A549 (cell line): ENCODE measurements around the gene ETV3L. TPM values are rescaled to one million over a fixed set of nuclear protein-coding genes. Genes with fewer than 3 reads are reported as not detected.

Experiments used
- ATAC-seq, 2 experiments: fragments of 200-7000 bp in 1 of 2; fragments of >200 bp in 1 of 2; cut with Nextera tagmentation in 1 of 2; cut with Tn5 transposase in 1 of 2; 3 replicates each; pipeline versions ENCODE4 v1.8.0 to v1.9.1; 2018 to 2020; ENCODE audit warnings: mild to moderate bottlenecking in 1 of 2, moderate library complexity in 1 of 2
- CTCF ChIA-PET: fragments of 300-600 bp; sonication (Branson Sonifier 250); formaldehyde crosslinking; extraction: SDS; loops from one replicate; lab custom pipeline; 2021; ENCODE audit warnings: antibody characterized with exemption, inconsistent platforms; lab: Yijun Ruan, JAX
- POLR2A ChIA-PET: fragments of 350-600 bp; formaldehyde crosslinking; extraction: SDS; loops from one replicate; lab custom pipeline; 2021; ENCODE audit warnings: antibody characterized with exemption, inconsistent platforms; lab: Yijun Ruan, JAX
- DNase-seq, 2 experiments: peaks; one replicate each; pipeline versions ENCODE4 v3.0.0 to v3.0.0-alpha.2; 2011 to 2016; ENCODE audit warnings: low read depth in 1 of 2, low spot score in 1 of 2
- FAIRE-seq: peaks from 2 replicates; lab custom pipeline; 2011; peaks lifted over from hg19 to GRCh38; lab: Jason Lieb, UNC
- H3K27ac ChIP-seq, 2 experiments: fragments of >200 bp; sonication (Bioruptor Twin); formaldehyde crosslinking; 3 replicates each; pipeline ENCODE4 v1.5.1; 2016 to 2017
- H3K4me1 ChIP-seq: fragments of >200 bp; sonication (Bioruptor Twin); formaldehyde crosslinking; 3 replicates; pipeline ENCODE4 v1.6.1; 2016
- H3K4me2 ChIP-seq: fragments of >200 bp; sonication (Bioruptor Twin); formaldehyde crosslinking; 3 replicates; pipeline ENCODE4 v1.6.1; 2016
- H3K4me3 ChIP-seq: fragments of >200 bp; sonication (Bioruptor Twin); formaldehyde crosslinking; 3 replicates; pipeline ENCODE4 v1.5.1; 2016
- H3K9me3 ChIP-seq: fragments of >200 bp; sonication (Bioruptor Twin); formaldehyde crosslinking; 3 replicates; pipeline ENCODE4 v1.6.1; 2016
- ATOH8 ChIP-seq: fragments of 250-450 bp; sonication (Bioruptor Pico); IDR thresholded peaks from 2 replicates; pipeline ENCODE4 v1.5.0; 2020; ENCODE audit warnings: low read depth, mild to moderate bottlenecking, moderate library complexity
- CBX8 ChIP-seq: fragments of 200-600 bp; sonication (generic); IDR thresholded peaks from 2 replicates; pipeline ENCODE4 v1.6.1; 2016
- CHD2 ChIP-seq: fragments of 150-350 bp; IDR thresholded peaks from 2 replicates; pipeline ENCODE4 v1.6.1; 2014; ENCODE audit warnings: low read length; ENCODE audit not compliant: partially characterized antibody
- CTCF ChIP-seq: fragments of >200 bp; sonication (Bioruptor Twin); formaldehyde crosslinking; IDR thresholded peaks from 3 replicates; pipeline ENCODE4 v1.5.1; 2016
- EHMT2 ChIP-seq: fragments of 200-600 bp; sonication (generic); IDR thresholded peaks from 2 replicates; pipeline ENCODE4 v1.6.1; 2016; ENCODE audit warnings: antibody characterized with exemption, low read depth, mild to moderate bottlenecking, moderate library complexity
- ESRRA ChIP-seq: fragments of 150-350 bp; IDR thresholded peaks from 2 replicates; pipeline ENCODE4 v1.6.1; 2014; ENCODE audit warnings: mild to moderate bottlenecking, low read length, borderline replicate concordance
- FOSL2 ChIP-seq, 2 experiments: fragments of 450-650 bp in 1 of 2; fragments of >200 bp in 1 of 2; sonication (Bioruptor Twin) in 1 of 2; formaldehyde crosslinking; IDR thresholded peaks; 2 replicates each; pipeline versions ENCODE4 v1.5.0 to v1.6.1; 2016 to 2020; ENCODE audit warnings: mild to moderate bottlenecking in 1 of 2, moderate library complexity in 1 of 2
- HMGXB4 ChIP-seq: fragments of 250-450 bp; sonication (Bioruptor Pico); IDR thresholded peaks from 2 replicates; pipeline ENCODE4 v1.5.0; 2021; ENCODE audit warnings: mild to moderate bottlenecking, moderate library complexity, borderline replicate concordance
- MYC ChIP-seq: IDR thresholded peaks from 2 replicates; pipeline ENCODE4 v1.6.1; 2012; ENCODE audit warnings: mild to moderate bottlenecking, inconsistent platforms, low read length, improper control_type of control experiment, borderline replicate concordance
- NFE2L2 ChIP-seq: fragments of 150-350 bp; conservative IDR thresholded peaks from 2 replicates; pipeline ENCODE4 v1.6.1; 2014; ENCODE audit warnings: low read length
- NPAS2 ChIP-seq: fragments of 250-450 bp; sonication (Bioruptor Pico); IDR thresholded peaks from 2 replicates; pipeline ENCODE4 v1.8.0; 2022; ENCODE audit warnings: mild to moderate bottlenecking, moderate library complexity, borderline replicate concordance
- NR3C1 ChIP-seq: fragments of >200 bp; sonication (Bioruptor Twin); formaldehyde crosslinking; IDR thresholded peaks from 3 replicates; pipeline ENCODE4 v1.6.1; 2017
- RCOR1 ChIP-seq: fragments of 150-350 bp; IDR thresholded peaks from 2 replicates; pipeline ENCODE4 v1.6.1; 2014; ENCODE audit warnings: antibody characterized with exemption, low read length, low read depth
- REST ChIP-seq: fragments of 200-600 bp; sonication (generic); IDR thresholded peaks from 2 replicates; pipeline ENCODE4 v1.6.1; 2016; ENCODE audit warnings: antibody characterized with exemption, mild to moderate bottlenecking, moderate library complexity
- SREBF2 ChIP-seq: fragments of 450-650 bp; IDR thresholded peaks from 2 replicates; pipeline ENCODE4 v1.6.1; 2014; ENCODE audit warnings: mild to moderate bottlenecking, moderate library complexity
- WGBS: methylation state at CpG from one replicate; pipeline ENCODE4 v1.1.6; 2017; ENCODE audit errors: missing lambda C conversion rate; 5-methylcytosine and 5-hydroxymethylcytosine counted together
- polyA plus RNA-seq, 4 experiments: library from polyadenylated mRNA; depleted of rRNA in 3 of 4; stranded (reverse); fragments of >200 nt; fragmentation: RNase III in 1 of 4; extraction: RNeasy Plus Mini Kit Qiagen cat#74134 plus additional on column Dnase treatment in 1 of 4; gene quantifications; 2 replicates in 3 of 4; 3 replicates in 1 of 4; pipeline ENCODE4 v1.2.3, GENCODE V29; 2011 to 2017
- TF ChIP-seq, protein P1 (sequence below): fragments of 450-650 bp; IDR thresholded peaks from 2 replicates; pipeline ENCODE4 v1.6.1; 2014; ENCODE audit warnings: antibody characterized with exemption

Gene ETV3L
- polyA plus RNA-seq, 2 of the 4 experiments (the other 2 are of a cell fraction) = not detected

GRCh38 chr1:157110686-157111085, 11.1 kb upstream of the ETV3L start (continued):
- TF ChIP-seq, protein P1, sequence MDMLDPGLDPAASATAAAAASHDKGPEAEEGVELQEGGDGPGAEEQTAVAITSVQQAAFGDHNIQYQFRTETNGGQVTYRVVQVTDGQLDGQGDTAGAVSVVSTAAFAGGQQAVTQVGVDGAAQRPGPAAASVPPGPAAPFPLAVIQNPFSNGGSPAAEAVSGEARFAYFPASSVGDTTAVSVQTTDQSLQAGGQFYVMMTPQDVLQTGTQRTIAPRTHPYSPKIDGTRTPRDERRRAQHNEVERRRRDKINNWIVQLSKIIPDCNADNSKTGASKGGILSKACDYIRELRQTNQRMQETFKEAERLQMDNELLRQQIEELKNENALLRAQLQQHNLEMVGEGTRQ = no peak
- TF ChIP-seq NR3C1 (no peak), FOSL2 (IDR thresholded peaks at IDR 0.05) (no peak), FOSL2 (CRISPR knock-in tag; IDR thresholded peaks at IDR 0.05) (no peak), MYC (no peak), RCOR1 (no peak), CBX8 (no peak)

- no peak for TF ChIP-seq HMGXB4 (CRISPR knock-in tag)
- TF ChIP-seq ATOH8 (CRISPR knock-in tag) = no peak
- TF ChIP-seq NFE2L2 = no peak
- no peak for TF ChIP-seq REST
- TF ChIP-seq CTCF = no peak
- TF ChIP-seq NPAS2 = no peak
- no peak for TF ChIP-seq CHD2
- TF ChIP-seq ESRRA = no peak
- no peak for TF ChIP-seq SREBF2
- TF ChIP-seq EHMT2 = no peak
- H3K9me3 ChIP-seq = no peaks in the 10 kb centered on the region
- no peak overlapping the region for H3K4me3 ChIP-seq
- H3K4me2 ChIP-seq = no peak overlapping the region
- POLR2A ChIA-PET = interaction anchor here (0.7 kb wide), 1 partner anchor 35 kb away, joined by 3 read pairs; no protein-coding TSS in a partner anchor
- H3K4me1 ChIP-seq = peaks cover 12% of the 10 kb centered on the region
- DNase-seq = no peak
- CTCF ChIA-PET = interaction anchor here (0.8 to 9.8 kb wide), 5 partner anchors 20 to 47 kb away, joined by 3 to 79 read pairs (median 9); no protein-coding TSS in a partner anchor
- no peak for FAIRE-seq
- ATAC-seq = no peak
- no peak overlapping the region for H3K27ac ChIP-seq
- 73% methylated on average over 6 of the region's 6 CpGs for WGBS
Measured at GRCh38 chr1:157110003-157110402, 10.4 kb upstream of the ETV3L start.
